CD4-positive, alpha-beta T cell (primary cell): Measurements from ENCODE around the gene SLC35B3. TPM values are rescaled to one million over a fixed set of nuclear protein-coding genes. Genes with fewer than 3 reads are reported as not detected.

Experiments used
- ATAC-seq: fragments of 200-7000 bp; cut with Tn5 transposase; one replicate; pipeline ENCODE4 v1.10.0; 2022; ENCODE audit warnings: mild to moderate bottlenecking; ENCODE audit not compliant: poor library complexity
- CTCF ChIA-PET: fragments of 350-600 bp; sonication (Branson Sonifier 250); formaldehyde crosslinking; loops from one replicate; lab custom pipeline; 2021; ENCODE audit warnings: antibody characterized with exemption, inconsistent platforms; lab: Charles Lee
- POLR2A ChIA-PET: fragments of 350-600 bp; sonication (Branson Sonifier 250); formaldehyde crosslinking; loops from one replicate; lab custom pipeline; 2021; ENCODE audit warnings: antibody characterized with exemption, inconsistent platforms; lab: Charles Lee
- DNase-seq, 14 experiments: peaks; one replicate each; pipeline ENCODE4 v3.0.0-alpha.2; 2013 to 2020; ENCODE audit warnings: mixed read lengths in 2 of 14
- H3K27ac ChIP-seq, 2 donors: one replicate each; pipeline versions ENCODE4 v1.5.1 to v1.7.0; 2013; ENCODE audit warnings: low read length in 2 of 2, low read depth in 1 of 2, mild to moderate bottlenecking in 1 of 2
- H3K27me3 ChIP-seq, 2 experiments: 1 replicate in 1 of 2; 2 replicates in 1 of 2; pipeline versions ENCODE4 v1.6.1 to v1.7.0; 2013; ENCODE audit warnings: low read length in 2 of 2, control low read depth in 1 of 2, mild to moderate bottlenecking in 1 of 2, moderate library complexity in 1 of 2; ENCODE audit not compliant: insufficient read depth in 2 of 2, control insufficient read depth in 1 of 2
- H3K36me3 ChIP-seq: one replicate; pipeline ENCODE4 v1.6.1; 2013; ENCODE audit warnings: low read length, control low read depth; ENCODE audit not compliant: insufficient read depth
- H3K4me1 ChIP-seq: one replicate; pipeline ENCODE4 v1.6.1; 2013; ENCODE audit warnings: low read length, control low read depth; ENCODE audit not compliant: insufficient read depth
- H3K4me3 ChIP-seq: one replicate; pipeline ENCODE4 v1.5.1; 2013; ENCODE audit warnings: mild to moderate bottlenecking, low read length, moderate library complexity
- H3K9me3 ChIP-seq, 2 experiments: 1 replicate in 1 of 2; 2 replicates in 1 of 2; pipeline versions ENCODE4 v1.6.1 to v1.7.0; 2013; ENCODE audit warnings: low read length in 2 of 2, mild to moderate bottlenecking in 2 of 2, control low read depth in 1 of 2, moderate library complexity in 1 of 2; ENCODE audit not compliant: control insufficient read depth in 1 of 2, insufficient read depth in 1 of 2
- H3K27ac Mint-ChIP-seq: one replicate; pipeline ENCODE4 v1.8.0; 2020; ENCODE audit warnings: mixed read lengths
- H3K27me3 Mint-ChIP-seq: one replicate; pipeline ENCODE4 v1.8.0; 2021; ENCODE audit warnings: mixed read lengths
- H3K36me3 Mint-ChIP-seq: one replicate; pipeline ENCODE4 v1.8.0; 2021; ENCODE audit warnings: low read depth, mixed read lengths
- H3K4me1 Mint-ChIP-seq: one replicate; pipeline ENCODE4 v1.8.0; 2021; ENCODE audit warnings: low read depth, mixed read lengths
- H3K4me3 Mint-ChIP-seq: one replicate; pipeline ENCODE4 v1.8.0; 2020; ENCODE audit warnings: mild to moderate bottlenecking, mixed read lengths
- H3K9me3 Mint-ChIP-seq: one replicate; pipeline ENCODE4 v1.8.0; 2020; ENCODE audit warnings: mixed read lengths
- intact Hi-C, 2 experiments: fragments of 100-400 bp; cut with DNase I in 1 of 2; cut with micrococcal nuclease in 1 of 2; formaldehyde crosslinking; loops; one replicate each; pipeline versions ENCODE4 v1.15.1 to v1.9.0; 2023 to 2025; cut with DNase I, micrococcal nuclease
- total RNA-seq, 174 experiments: library from RNA in 2 of 174; stranded (reverse) in 2 of 174; gene quantifications; one replicate each; pipeline ENCODE4 v1.2.3 and lab custom pipeline; 2021 to 2026
- TF ChIP-seq, protein P1 (sequence below): fragments of 200-600 bp; IDR thresholded peaks from one replicate; pipeline ENCODE4 v1.8.0; 2022; ENCODE audit warnings: antibody characterized with exemption, mild to moderate bottlenecking

The SLC35B3 gene
- total RNA-seq, 2 experiments from 2014 or later: 2.4 TPM

DNA sequence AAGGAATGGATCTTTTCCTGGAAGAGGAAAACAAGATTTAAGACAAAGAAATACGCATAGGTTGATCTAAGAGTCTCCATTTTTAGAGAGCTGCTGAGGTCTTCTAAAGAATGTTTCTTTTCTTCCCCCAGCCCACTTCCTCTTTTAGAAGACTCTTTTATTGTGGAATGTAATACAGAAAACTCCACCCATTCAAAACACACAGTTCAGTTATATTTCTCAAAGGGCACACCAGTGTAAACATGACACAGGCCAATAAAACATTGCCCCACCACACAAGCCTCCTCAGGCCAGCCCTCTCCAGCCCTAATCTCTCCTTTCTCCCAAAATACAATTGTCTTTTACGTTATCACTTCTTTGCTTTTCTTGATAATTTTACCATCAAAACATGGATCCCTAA is 42.8 kb downstream of the SLC35B3 start:
- H3K4me3 Mint-ChIP-seq: peak overlapping the region; percentile 32
- Histone ChIP-seq H3K27me3 (no peaks in the 10 kb centered on the region), H3K27ac (no peak overlapping the region), H3K4me3 (no peak overlapping the region), H3K4me1 (no peaks in the 10 kb centered on the region), H3K36me3 (no peaks in the 10 kb centered on the region), H3K9me3 (no peaks in the 10 kb centered on the region)
- H3K4me1 Mint-ChIP-seq: peaks cover 27% of the 10 kb centered on the region
- no peaks in the 10 kb centered on the region for H3K36me3 Mint-ChIP-seq
- H3K9me3 Mint-ChIP-seq: peaks cover 3% of the 10 kb centered on the region
- DNase-seq: peak in 1 of 14 experiments; percentile 2
- TF ChIP-seq, protein P1, sequence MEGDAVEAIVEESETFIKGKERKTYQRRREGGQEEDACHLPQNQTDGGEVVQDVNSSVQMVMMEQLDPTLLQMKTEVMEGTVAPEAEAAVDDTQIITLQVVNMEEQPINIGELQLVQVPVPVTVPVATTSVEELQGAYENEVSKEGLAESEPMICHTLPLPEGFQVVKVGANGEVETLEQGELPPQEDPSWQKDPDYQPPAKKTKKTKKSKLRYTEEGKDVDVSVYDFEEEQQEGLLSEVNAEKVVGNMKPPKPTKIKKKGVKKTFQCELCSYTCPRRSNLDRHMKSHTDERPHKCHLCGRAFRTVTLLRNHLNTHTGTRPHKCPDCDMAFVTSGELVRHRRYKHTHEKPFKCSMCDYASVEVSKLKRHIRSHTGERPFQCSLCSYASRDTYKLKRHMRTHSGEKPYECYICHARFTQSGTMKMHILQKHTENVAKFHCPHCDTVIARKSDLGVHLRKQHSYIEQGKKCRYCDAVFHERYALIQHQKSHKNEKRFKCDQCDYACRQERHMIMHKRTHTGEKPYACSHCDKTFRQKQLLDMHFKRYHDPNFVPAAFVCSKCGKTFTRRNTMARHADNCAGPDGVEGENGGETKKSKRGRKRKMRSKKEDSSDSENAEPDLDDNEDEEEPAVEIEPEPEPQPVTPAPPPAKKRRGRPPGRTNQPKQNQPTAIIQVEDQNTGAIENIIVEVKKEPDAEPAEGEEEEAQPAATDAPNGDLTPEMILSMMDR: no peak
- ChIA-PET CTCF (no interaction called here), POLR2A (no interaction called here)
- peaks cover 6% of the 10 kb centered on the region for H3K27me3 Mint-ChIP-seq
- H3K27ac Mint-ChIP-seq: peak overlapping the region; percentile 52
- intact Hi-C loops: no loop called here
- no peak for ATAC-seq

- ATAC-seq (no peak), DNase-seq (no peak)
- CTCF ChIA-PET: no interaction called here
- peak overlapping the region; percentile 52 for H3K27ac Mint-ChIP-seq
- intact Hi-C loops: no loop called here
- peaks cover 27% of the 10 kb centered on the region for H3K4me1 Mint-ChIP-seq
- peaks cover 3% of the 10 kb centered on the region for H3K9me3 Mint-ChIP-seq
- no peaks in the 10 kb centered on the region for H3K36me3 Mint-ChIP-seq
- peaks cover 6% of the 10 kb centered on the region for H3K27me3 Mint-ChIP-seq
- Histone ChIP-seq H3K36me3 (no peaks in the 10 kb centered on the region), H3K27me3 (no peaks in the 10 kb centered on the region), H3K9me3 (no peaks in the 10 kb centered on the region), H3K4me3 (no peak overlapping the region), H3K4me1 (no peaks in the 10 kb centered on the region), H3K27ac (no peak overlapping the region)
- TF ChIP-seq, protein P1: no peak
- POLR2A ChIA-PET: no interaction called here
- H3K4me3 Mint-ChIP-seq: no peak overlapping the region
Measured at GRCh38 chr6:8391934-8392333, 43.4 kb downstream of the SLC35B3 start.

DNA sequence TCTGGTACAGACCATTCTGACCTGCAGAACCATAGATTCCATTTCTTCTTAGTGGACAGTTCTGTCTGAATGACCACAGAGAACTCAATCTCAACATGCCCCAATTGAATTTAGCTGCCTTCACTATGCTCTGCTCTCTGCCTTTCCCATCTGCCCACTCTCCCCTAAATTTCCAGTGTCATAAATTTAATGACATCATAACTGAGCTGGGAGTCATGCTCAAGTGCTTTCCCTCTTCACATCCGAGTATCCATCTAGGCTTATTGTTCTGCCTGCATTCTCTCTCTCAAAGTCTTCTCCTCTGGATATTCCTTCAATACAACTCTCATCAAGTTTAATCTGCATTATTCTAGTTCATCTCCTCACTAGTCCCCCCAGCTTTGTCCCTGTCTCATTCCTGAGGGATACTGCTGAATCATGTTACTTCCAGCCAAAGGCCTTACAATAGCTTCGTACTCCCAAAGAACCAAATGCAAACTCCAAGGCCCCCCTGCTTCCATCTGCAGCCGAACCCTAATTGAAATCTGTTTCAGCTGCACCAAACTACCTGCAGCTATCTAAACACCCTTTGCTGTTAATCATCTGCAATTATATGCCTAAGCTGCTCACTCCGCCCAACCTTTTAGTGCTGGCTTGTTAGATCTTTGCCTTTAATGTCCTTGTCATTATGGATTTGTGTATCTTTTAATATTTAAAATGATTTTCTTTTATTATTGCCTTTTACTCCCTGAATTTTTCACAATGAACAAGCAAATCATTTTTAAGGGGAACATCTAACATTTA is 46.1 kb downstream of the SLC35B3 start:
- no peaks in the 10 kb centered on the region for H3K4me1 ChIP-seq
- no peaks in the 10 kb centered on the region for H3K27me3 ChIP-seq
- no peak overlapping the region for H3K27ac ChIP-seq
- TF ChIP-seq, protein P1: no peak
- H3K36me3 ChIP-seq: no peaks in the 10 kb centered on the region
- Mint-ChIP-seq H3K4me3 (no peak overlapping the region), H3K36me3 (no peaks in the 10 kb centered on the region), H3K27me3 (peaks cover 6% of the 10 kb centered on the region), H3K4me1 (peaks cover 25% of the 10 kb centered on the region), H3K27ac (no peak overlapping the region), H3K9me3 (peaks cover 3% of the 10 kb centered on the region)
- intact Hi-C loops: no loop called here
- ChIA-PET POLR2A (no interaction called here), CTCF (no interaction called here)
- ATAC-seq (no peak), DNase-seq (no peak)
- no peak overlapping the region for H3K4me3 ChIP-seq
- no peaks in the 10 kb centered on the region for H3K9me3 ChIP-seq
